PC-9 (cell line): ENCODE results near the gene SLC44A3. TPM values are rescaled to one million over a fixed set of nuclear protein-coding genes. Genes with fewer than 3 reads are reported as not detected.

ENCODE experiments used
- BruUV-seq: library from RNA; stranded (reverse); fragments of 400-500 nt; replicated peaks from 2 replicates; lab custom pipeline; 2021; lab: Mats Ljungman, UMichigan
- CTCF ChIA-PET: fragments of 300-600 bp; sonication (Branson Sonifier 250); formaldehyde crosslinking; loops from one replicate; lab custom pipeline; 2022; ENCODE audit warnings: antibody characterized with exemption; lab: Charles Lee
- POLR2A ChIA-PET: fragments of 300-600 bp; sonication (Branson Sonifier 250); formaldehyde crosslinking; loops from one replicate; lab custom pipeline; 2022; ENCODE audit warnings: antibody characterized with exemption; ENCODE audit not compliant: unreplicated experiment; lab: Charles Lee
- DNase-seq, 2 experiments: peaks; one replicate each; pipeline versions ENCODE4 v3.0.0 to v3.0.0-alpha.2; 2015 to 2022; ENCODE audit warnings: mixed read lengths in 1 of 2
- H2AFZ ChIP-seq: fragments of 200-600 bp; sonication (generic); 2 replicates; pipeline ENCODE4 v1.8.1; 2017; ENCODE audit warnings: antibody characterized with exemption
- H3F3A ChIP-seq: fragments of 200-600 bp; sonication (generic); 2 replicates; pipeline ENCODE4 v1.8.1; 2017; ENCODE audit warnings: antibody characterized with exemption, mild to moderate bottlenecking, low read depth; ENCODE audit not compliant: insufficient read depth
- H3K27ac ChIP-seq: fragments of 200-600 bp; sonication (generic); 2 replicates; pipeline ENCODE4 v1.6.1; 2016; ENCODE audit warnings: mixed run types
- H3K27me3 ChIP-seq: fragments of 200-600 bp; sonication (generic); 2 replicates; pipeline ENCODE4 v1.6.1; 2016; ENCODE audit warnings: low read depth, mixed run types; ENCODE audit not compliant: insufficient read depth
- H3K36me3 ChIP-seq: fragments of 200-600 bp; sonication (generic); 2 replicates; pipeline ENCODE4 v1.6.1; 2016; ENCODE audit warnings: low read depth, mixed run types
- H3K4me1 ChIP-seq: fragments of 200-600 bp; sonication (generic); replicated peaks from 2 replicates; pipeline ENCODE4 v1.6.1; 2016; ENCODE audit warnings: mixed run types; ENCODE audit not compliant: insufficient read depth
- H3K4me2 ChIP-seq: fragments of 200-600 bp; sonication (generic); 2 replicates; pipeline ENCODE4 v1.6.1; 2017; ENCODE audit warnings: mixed run types
- H3K4me3 ChIP-seq: fragments of 200-600 bp; sonication (generic); 2 replicates; pipeline ENCODE4 v1.6.1; 2016; ENCODE audit warnings: mixed run types
- H3K79me2 ChIP-seq: fragments of 200-600 bp; sonication (generic); 2 replicates; pipeline ENCODE4 v1.6.1; 2017; ENCODE audit warnings: low read depth, mixed run types
- H3K9me2 ChIP-seq: fragments of 200-600 bp; sonication (generic); 2 replicates; pipeline ENCODE4 v1.8.1; 2017; ENCODE audit warnings: mild to moderate bottlenecking; ENCODE audit not compliant: insufficient read depth
- H3K9me3 ChIP-seq: fragments of 200-600 bp; sonication (generic); 2 replicates; pipeline ENCODE4 v1.8.1; 2016; ENCODE audit warnings: low read depth; ENCODE audit not compliant: insufficient read depth
- H4K20me1 ChIP-seq: fragments of 200-600 bp; sonication (generic); 2 replicates; pipeline ENCODE4 v1.8.1; 2017; ENCODE audit not compliant: insufficient read depth
- EZH2 ChIP-seq: fragments of 200-600 bp; sonication (generic); IDR thresholded peaks from 2 replicates; pipeline ENCODE4 v1.8.0; 2017; ENCODE audit warnings: antibody characterized with exemption, low read depth
- intact Hi-C: fragments of 100-400 bp; cut with micrococcal nuclease; formaldehyde crosslinking; loops from one replicate; pipeline ENCODE4 v1.10.0; 2022; ENCODE audit not compliant: unreplicated experiment
- total RNA-seq: library from RNA; stranded (reverse); gene quantifications from 2 replicates; pipeline ENCODE4 v1.2.3, GENCODE V29; 2021
- TF ChIP-seq, protein P1 (sequence below): fragments of 200-600 bp; sonication (generic); conservative IDR thresholded peaks from 2 replicates; pipeline ENCODE4 v1.6.1; 2017; ENCODE audit warnings: mixed run types, antibody characterized with exemption, mild to moderate bottlenecking, moderate library complexity

SLC44A3 gene
- total RNA-seq, 1 experiment from 2014 or later: 17.5 TPM

DNA sequence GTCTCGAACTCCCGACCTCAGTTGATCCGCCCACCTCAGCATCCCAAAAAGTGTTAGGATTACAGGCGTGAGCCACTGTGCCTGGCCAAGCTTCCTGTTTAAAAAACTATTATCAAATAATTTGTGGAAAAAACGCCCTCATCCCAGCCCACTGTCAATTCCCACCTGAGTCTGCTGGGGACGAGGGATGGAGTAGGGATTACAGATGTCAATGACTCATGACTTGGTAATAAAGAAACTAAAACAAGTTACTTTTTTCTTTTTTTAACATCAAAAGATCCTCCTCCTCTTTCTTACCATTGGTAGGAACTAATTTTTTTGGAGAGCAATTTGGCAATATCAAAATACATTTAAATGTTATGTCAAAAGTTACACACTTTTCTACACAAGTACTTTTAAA lies 97.1 kb downstream of the SLC44A3 start:
- H3K4me1 ChIP-seq: peaks cover 28% of the 10 kb centered on the region
- H3K27me3 ChIP-seq: no peaks in the 10 kb centered on the region
- H3K4me2 ChIP-seq: no peak overlapping the region
- no peak overlapping the region for H3K4me3 ChIP-seq
- intact Hi-C loops: no loop called here
- no peaks in the 10 kb centered on the region for H3F3A ChIP-seq
- no peaks in the 10 kb centered on the region for H3K9me3 ChIP-seq
- H2AFZ ChIP-seq: no peak overlapping the region
- no peak for DNase-seq
- H3K9me2 ChIP-seq: no peaks in the 10 kb centered on the region
- H3K27ac ChIP-seq: no peak overlapping the region
- peaks cover 21% of the 10 kb centered on the region for H3K36me3 ChIP-seq
- POLR2A ChIA-PET: no interaction called here
- H3K79me2 ChIP-seq: peaks cover 100% of the 10 kb centered on the region
- no TSS peak for BruUV-seq
- H4K20me1 ChIP-seq: peaks cover 14% of the 10 kb centered on the region; the same call in 1 of the 2 replicates
- CTCF ChIA-PET: no interaction called here
- no peak for TF ChIP-seq EZH2
- TF ChIP-seq, protein P1, sequence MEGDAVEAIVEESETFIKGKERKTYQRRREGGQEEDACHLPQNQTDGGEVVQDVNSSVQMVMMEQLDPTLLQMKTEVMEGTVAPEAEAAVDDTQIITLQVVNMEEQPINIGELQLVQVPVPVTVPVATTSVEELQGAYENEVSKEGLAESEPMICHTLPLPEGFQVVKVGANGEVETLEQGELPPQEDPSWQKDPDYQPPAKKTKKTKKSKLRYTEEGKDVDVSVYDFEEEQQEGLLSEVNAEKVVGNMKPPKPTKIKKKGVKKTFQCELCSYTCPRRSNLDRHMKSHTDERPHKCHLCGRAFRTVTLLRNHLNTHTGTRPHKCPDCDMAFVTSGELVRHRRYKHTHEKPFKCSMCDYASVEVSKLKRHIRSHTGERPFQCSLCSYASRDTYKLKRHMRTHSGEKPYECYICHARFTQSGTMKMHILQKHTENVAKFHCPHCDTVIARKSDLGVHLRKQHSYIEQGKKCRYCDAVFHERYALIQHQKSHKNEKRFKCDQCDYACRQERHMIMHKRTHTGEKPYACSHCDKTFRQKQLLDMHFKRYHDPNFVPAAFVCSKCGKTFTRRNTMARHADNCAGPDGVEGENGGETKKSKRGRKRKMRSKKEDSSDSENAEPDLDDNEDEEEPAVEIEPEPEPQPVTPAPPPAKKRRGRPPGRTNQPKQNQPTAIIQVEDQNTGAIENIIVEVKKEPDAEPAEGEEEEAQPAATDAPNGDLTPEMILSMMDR: no peak

DNA sequence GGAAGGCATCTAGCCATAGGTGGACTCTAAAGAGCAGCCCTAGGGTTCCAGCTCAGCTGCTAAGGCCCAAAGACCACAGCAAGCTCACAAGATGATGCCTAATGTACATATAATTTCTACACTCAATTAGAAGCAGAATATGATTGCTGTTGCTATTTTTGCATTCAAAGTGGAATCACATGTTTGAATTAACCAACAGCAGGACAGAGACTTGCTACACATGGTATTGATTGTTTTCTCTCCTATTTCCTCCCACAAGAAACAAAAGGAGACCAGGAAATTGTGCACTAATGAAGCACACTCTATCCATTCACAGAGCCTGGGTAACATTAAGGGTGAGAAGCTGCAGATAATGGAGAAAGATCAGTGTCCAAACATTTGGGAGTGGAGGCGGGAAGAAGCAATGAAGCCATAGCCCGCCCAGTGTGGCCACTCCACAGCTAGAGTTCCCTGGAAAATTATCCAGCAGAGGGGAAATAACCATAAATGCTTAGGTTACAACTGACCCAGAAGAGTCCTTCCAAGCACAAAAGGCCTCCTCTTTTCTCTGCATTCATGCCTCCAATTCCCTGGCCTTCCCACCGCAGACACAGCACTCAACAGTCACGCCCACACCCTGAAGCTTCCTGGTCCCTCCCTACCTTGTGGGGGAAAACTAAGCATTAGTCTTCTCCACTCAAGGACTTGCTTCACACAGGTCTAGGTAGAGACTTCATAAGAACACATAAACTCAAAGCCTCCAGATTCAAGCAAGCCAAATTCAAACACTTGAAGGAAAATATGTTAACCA lies 99.3 kb downstream of the SLC44A3 start:
- DNase-seq: no peak
- CTCF ChIA-PET: interaction anchor here (0.6 to 0.7 kb wide), 2 partner anchors 60 to 210 kb away, joined by 4 to 5 read pairs; no protein-coding TSS in a partner anchor
- POLR2A ChIA-PET: interaction anchor here (0.6 kb wide), 1 partner anchor 64 kb away, joined by 3 read pairs; no protein-coding TSS in a partner anchor
- Histone ChIP-seq H3K79me2 (peaks cover 100% of the 10 kb centered on the region), H3K27ac (no peak overlapping the region), H3K4me1 (peaks cover 49% of the 10 kb centered on the region), H3F3A (no peaks in the 10 kb centered on the region), H3K36me3 (peaks cover 38% of the 10 kb centered on the region), H3K9me3 (no peaks in the 10 kb centered on the region), H2AFZ (no peak overlapping the region), H3K9me2 (no peaks in the 10 kb centered on the region), H3K27me3 (no peaks in the 10 kb centered on the region), H3K4me3 (no peak overlapping the region), H3K4me2 (peak overlapping the region; percentile 15; the same call in 1 of the 2 replicates), H4K20me1 (peaks cover 21% of the 10 kb centered on the region; the same call in 1 of the 2 replicates)
- no peak for TF ChIP-seq EZH2
- TF ChIP-seq, protein P1: no peak
- no TSS peak for BruUV-seq
- intact Hi-C loops: no loop called here

DNA sequence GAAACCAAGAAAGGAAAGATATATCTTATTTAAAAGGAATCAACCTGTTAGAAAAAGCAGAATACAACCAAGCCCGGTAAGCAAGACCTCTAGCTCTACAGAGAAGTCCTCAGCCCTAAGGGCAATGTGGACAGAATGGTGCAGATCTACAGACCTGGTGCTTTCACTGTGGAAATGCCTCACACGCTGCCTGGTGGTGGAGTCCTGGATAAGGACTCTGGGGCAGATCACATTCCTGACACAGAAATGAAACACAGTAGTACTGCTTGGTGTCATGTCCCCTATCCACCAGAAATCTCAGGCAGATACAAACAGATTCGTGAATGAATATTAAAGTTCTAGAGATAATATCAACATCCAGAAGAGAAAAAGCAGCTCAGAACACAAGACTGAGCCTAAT lies 99.9 kb downstream of the SLC44A3 start:
- BruUV-seq: no TSS peak
- POLR2A ChIA-PET: no interaction called here
- peaks cover 100% of the 10 kb centered on the region for H3K79me2 ChIP-seq
- peaks cover 2% of the 10 kb centered on the region; the same call in 1 of the 2 replicates for H3F3A ChIP-seq
- H3K9me3 ChIP-seq: no peaks in the 10 kb centered on the region
- no peak for DNase-seq
- H4K20me1 ChIP-seq: peaks cover 25% of the 10 kb centered on the region
- H3K4me1 ChIP-seq: peaks cover 56% of the 10 kb centered on the region
- H3K4me3 ChIP-seq: no peak overlapping the region
- CTCF ChIA-PET: no interaction called here
- no peaks in the 10 kb centered on the region for H3K9me2 ChIP-seq
- H3K27me3 ChIP-seq: no peaks in the 10 kb centered on the region
- H2AFZ ChIP-seq: no peak overlapping the region
- intact Hi-C loops: no loop called here
- H3K27ac ChIP-seq: no peak overlapping the region
- no peak for TF ChIP-seq EZH2
- TF ChIP-seq, protein P1: no peak
- peak overlapping the region; percentile 15; the same call in 1 of the 2 replicates for H3K4me2 ChIP-seq
- peaks cover 38% of the 10 kb centered on the region for H3K36me3 ChIP-seq
